RWPE1 (cell line): ENCODE data around the gene PRKAG3.

ENCODE experiments used
- CTCF ChIA-PET: fragments of 350-600 bp; sonication (Branson Sonifier 250); formaldehyde crosslinking; extraction: SDS; loops from one replicate; lab custom pipeline; 2021; lab: Yijun Ruan, JAX
- POLR2A ChIA-PET: fragments of 400-600 bp; formaldehyde crosslinking; extraction: SDS; loops from one replicate; lab custom pipeline; 2020; ENCODE audit warnings: antibody characterized with exemption; ENCODE audit not compliant: low non-redundant PET; lab: Yijun Ruan, JAX
- DNase-seq: peaks from one replicate; pipeline ENCODE4 v3.0.0; 2012; ENCODE audit warnings: low spot score
- H3K27ac ChIP-seq: fragments of 450-650 bp; 2 replicates; pipeline ENCODE4 v1.5.1; 2017
- TF ChIP-seq, protein P1 (sequence below): fragments of 450-650 bp; conservative IDR thresholded peaks from 2 replicates; pipeline ENCODE4 v1.5.1; 2017; ENCODE audit warnings: low read depth, mild to moderate bottlenecking

PRKAG3 gene

DNA sequence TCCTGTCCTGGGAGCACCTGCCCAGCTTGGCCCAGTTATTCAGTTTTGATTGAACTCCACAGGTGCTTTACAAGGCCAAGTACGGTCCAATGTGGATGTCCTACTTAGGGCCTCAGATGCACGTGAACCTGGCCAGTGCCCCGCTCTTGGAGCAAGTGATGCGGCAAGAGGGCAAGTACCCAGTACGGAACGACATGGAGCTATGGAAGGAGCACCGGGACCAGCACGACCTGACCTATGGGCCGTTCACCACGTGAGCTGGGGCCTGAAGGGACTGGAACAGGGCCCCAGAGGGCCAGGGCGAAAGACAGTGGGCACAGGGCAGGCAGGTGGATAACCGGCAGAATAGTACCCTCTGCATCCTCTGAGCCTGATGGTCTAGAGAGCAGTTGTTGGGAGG, 22.1 kb downstream of the PRKAG3 start:
- CTCF ChIA-PET = interaction anchor here (0.6 to 1.7 kb wide), 4 partner anchors 23 to 193 kb away, joined by 3 to 6 read pairs (median 4); no protein-coding TSS in a partner anchor
- POLR2A ChIA-PET = no interaction called here

DNA sequence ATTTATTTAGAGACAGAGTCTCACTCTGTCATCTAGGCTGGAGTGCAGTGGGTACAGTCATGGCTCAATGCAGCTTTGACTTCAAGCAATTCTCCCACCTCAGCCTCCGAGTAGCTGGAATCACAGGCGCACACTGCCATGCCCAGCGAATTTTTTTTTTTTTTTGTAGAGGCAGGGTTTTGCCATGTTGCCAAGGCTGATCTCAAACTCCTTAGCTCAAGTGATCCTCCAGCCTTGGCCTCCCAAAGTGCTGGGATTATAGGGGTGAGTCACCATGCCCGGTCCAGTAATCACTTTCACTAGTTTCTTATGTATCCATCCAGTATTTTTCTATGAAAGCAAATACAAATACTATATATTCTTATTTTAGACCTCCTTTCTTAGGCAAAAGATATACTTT, 24.0 kb downstream of the PRKAG3 start:
- no peak overlapping the region for H3K27ac ChIP-seq
- CTCF ChIA-PET = interaction anchor here (0.6 kb wide), 1 partner anchor 31 kb away, joined by 3 read pairs; no protein-coding TSS in a partner anchor
- TF ChIP-seq, protein P1, sequence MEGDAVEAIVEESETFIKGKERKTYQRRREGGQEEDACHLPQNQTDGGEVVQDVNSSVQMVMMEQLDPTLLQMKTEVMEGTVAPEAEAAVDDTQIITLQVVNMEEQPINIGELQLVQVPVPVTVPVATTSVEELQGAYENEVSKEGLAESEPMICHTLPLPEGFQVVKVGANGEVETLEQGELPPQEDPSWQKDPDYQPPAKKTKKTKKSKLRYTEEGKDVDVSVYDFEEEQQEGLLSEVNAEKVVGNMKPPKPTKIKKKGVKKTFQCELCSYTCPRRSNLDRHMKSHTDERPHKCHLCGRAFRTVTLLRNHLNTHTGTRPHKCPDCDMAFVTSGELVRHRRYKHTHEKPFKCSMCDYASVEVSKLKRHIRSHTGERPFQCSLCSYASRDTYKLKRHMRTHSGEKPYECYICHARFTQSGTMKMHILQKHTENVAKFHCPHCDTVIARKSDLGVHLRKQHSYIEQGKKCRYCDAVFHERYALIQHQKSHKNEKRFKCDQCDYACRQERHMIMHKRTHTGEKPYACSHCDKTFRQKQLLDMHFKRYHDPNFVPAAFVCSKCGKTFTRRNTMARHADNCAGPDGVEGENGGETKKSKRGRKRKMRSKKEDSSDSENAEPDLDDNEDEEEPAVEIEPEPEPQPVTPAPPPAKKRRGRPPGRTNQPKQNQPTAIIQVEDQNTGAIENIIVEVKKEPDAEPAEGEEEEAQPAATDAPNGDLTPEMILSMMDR = no peak
- POLR2A ChIA-PET = no interaction called here
- no peak for DNase-seq

More for the DNA sequence above, 22.1 kb downstream of the PRKAG3 start:
- H3K27ac ChIP-seq = no peak overlapping the region
- TF ChIP-seq, protein P1 = no peak
- DNase-seq = no peak

DNA sequence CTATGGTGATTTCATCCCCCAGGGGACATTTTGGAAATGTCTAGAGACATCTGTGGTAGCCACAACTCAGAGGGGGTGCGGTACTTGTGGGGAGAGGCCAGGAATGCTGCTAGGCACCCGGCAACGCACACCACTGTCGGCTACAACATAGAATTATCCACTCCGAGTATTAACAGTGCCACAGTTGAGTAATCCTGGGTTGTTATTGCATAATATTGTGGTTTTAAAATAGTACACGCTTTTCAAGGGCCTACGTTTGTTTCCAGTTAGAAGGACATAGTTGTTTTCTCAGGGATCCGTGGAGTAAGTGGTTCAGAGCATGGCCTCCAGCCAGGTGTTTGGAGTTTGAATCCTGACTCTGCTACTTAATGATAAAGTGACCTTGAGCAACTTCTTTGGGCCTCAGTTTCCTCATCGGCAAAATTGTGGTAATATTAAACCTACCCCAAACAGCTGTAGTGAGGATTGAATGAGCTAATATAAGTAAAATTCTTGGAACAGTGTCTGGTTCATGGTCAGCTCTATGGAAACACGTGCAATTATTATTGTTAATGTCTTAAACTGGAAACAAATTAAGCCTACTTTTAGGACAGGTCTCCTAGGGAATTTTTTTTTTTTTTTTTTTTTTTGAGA, 25.1 kb downstream of the PRKAG3 start:
- DNase-seq = peak; percentile 82
- CTCF ChIA-PET = no interaction called here

DNA sequence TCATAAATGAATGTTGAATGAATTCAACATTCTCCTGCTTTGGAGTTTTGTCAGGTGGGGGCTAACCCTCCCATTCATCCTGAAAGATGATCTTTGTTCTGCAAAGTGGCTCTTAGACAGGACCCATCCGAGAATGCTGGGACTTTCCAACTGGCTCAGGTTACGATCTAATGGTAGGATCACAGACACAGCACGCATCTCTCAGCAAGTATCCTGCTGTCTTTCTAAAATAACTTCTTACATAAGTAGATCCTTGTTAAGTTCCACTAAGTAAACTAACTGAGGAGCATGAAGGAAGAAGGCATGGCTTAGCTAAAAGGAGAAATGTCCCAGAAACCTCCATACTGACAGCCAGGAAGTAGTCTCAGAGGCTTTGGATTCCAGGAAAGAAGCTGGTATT, 26.0 kb downstream of the PRKAG3 start:
- TF ChIP-seq, protein P1 = no peak
- POLR2A ChIA-PET = no interaction called here
- CTCF ChIA-PET = no interaction called here
- DNase-seq = no peak
- H3K27ac ChIP-seq = no peak overlapping the region

More for the DNA sequence above, 25.1 kb downstream of the PRKAG3 start:
- peak overlapping the region; percentile 62 for H3K27ac ChIP-seq
- POLR2A ChIA-PET = no interaction called here
- TF ChIP-seq, protein P1 = no peak

DNA sequence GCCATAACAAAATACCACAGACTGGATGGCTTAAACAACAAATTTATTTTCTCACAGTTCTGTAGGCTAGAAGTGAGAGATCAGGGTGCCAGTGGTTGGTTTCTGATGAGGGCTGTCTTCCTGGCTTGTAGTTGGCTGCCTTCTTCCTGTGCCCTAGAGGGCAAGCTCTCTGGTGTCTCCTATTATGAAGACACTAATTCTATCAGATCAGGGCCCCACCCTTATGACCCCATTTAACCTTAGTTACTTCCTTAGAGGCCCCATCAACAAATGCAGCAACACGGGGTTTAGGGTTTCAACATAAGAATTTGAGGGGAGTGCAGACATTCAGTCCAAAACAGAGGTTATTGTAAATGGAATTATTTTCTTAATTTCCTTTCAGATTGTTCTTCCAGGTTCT, 26.8 kb downstream of the PRKAG3 start:
- TF ChIP-seq, protein P1 = no peak
- DNase-seq = no peak
- H3K27ac ChIP-seq = no peak overlapping the region
- ChIA-PET CTCF (no interaction called here), POLR2A (no interaction called here)

DNA sequence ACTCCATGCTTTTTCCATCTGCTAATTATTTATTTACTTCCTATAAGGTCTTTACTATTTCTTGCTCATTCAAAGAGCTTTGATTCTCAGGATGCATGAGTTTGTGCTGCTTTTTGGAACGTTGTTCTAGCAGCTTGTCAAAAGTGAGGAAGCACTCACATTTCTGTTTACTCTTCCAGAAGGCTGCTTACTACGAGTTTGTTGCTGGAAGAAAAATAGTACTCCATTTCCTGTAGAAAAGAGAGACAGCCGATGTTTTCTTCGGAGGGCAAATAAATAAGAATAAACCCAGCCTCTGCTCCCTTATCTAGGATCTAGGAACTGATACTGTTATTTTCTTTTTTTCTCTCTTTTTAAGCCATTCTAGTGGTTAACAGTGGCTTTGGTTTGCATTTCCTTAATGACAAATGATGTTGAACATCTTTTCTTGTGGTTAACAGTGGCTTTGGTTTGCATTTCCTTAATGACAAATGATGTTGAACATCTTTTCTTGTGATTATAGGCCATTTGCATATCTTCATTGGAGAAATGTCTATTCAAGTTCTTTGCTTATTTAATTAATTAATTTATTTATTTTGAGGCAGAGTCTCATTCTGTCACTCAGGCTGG, 29.1 kb downstream of the PRKAG3 start:
- DNase-seq = no peak
- TF ChIP-seq, protein P1 = no peak
- ChIA-PET CTCF (no interaction called here), POLR2A (no interaction called here)
- no peak overlapping the region for H3K27ac ChIP-seq
